K562 (cell line): Measurements from ENCODE around the gene RUNX3. TPM values are rescaled to one million over a fixed set of nuclear protein-coding genes. Genes with fewer than 3 reads are reported as not detected.

Source experiments
- ATAC-seq: fragments of 200-7000 bp; cut with Tn5 transposase; 3 replicates; pipeline ENCODE4 v1.9.1; 2020; ENCODE audit warnings: moderate library complexity
- BruUV-seq: library from RNA; stranded (reverse); fragments of 400-500 nt; replicated peaks from 2 replicates; lab custom pipeline; 2021; lab: Mats Ljungman, UMichigan
- CTCF ChIA-PET: fragments of 300-600 bp; formaldehyde crosslinking; extraction: SDS; loops from one replicate; lab custom pipeline; 2021; ENCODE audit warnings: low intra/inter-chr PET ratio; lab: Yijun Ruan, JAX
- POLR2A ChIA-PET: fragments of 300-600, 350-650 bp; sonication (Branson Sonifier 250); formaldehyde crosslinking; extraction: SDS; loops from one replicate; lab custom pipeline; 2021; ENCODE audit warnings: antibody characterized with exemption, inconsistent platforms; lab: Yijun Ruan, JAX
- DNase-seq, 4 experiments: peaks; one replicate each; pipeline versions ENCODE4 v3.0.0 to v3.0.0-alpha.2; 2011 to 2018; ENCODE audit warnings: low spot score in 3 of 4, mixed read lengths in 3 of 4; ENCODE audit errors: extremely low read depth in 1 of 4
- FAIRE-seq: peaks from 2 replicates; lab custom pipeline; 2011; peaks lifted over from hg19 to GRCh38; lab: Jason Lieb, UNC
- H2AFZ ChIP-seq: 2 replicates; pipeline ENCODE4 v1.6.0; 2011; ENCODE audit warnings: low read depth, low read length, control low read depth, inconsistent platforms
- H3K27ac ChIP-seq: fragments of 200-600 bp; 3 replicates; pipeline ENCODE4 v1.8.0; 2011; ENCODE audit warnings: low read depth, mild to moderate bottlenecking, control low read depth, inconsistent platforms, low read length, moderate library complexity, mixed read lengths; ENCODE audit errors: extremely low read depth
- H3K27me3 ChIP-seq, 2 experiments: fragments of 300-600 bp in 1 of 2; 2 replicates in 1 of 2; 3 replicates in 1 of 2; pipeline versions ENCODE4 v1.6.0 to v1.8.0; 2011; ENCODE audit warnings: inconsistent platforms in 2 of 2, low read length in 2 of 2, mild to moderate bottlenecking in 1 of 2, mixed read lengths in 1 of 2, moderate library complexity in 1 of 2; ENCODE audit not compliant: control insufficient read depth in 2 of 2, insufficient read depth in 2 of 2
- H3K36me3 ChIP-seq: fragments of 300-600 bp; 3 replicates; pipeline ENCODE4 v1.8.0; 2011; ENCODE audit warnings: mild to moderate bottlenecking, low read length, inconsistent platforms; ENCODE audit not compliant: control insufficient read depth, insufficient read depth
- H3K4me1 ChIP-seq, 2 experiments: fragments of 200-600 bp in 1 of 2; replicated peaks in 1 of 2; 2 replicates in 1 of 2; 3 replicates in 1 of 2; pipeline versions ENCODE4 v1.5.1 to v1.8.0; 2011; ENCODE audit warnings: inconsistent platforms in 2 of 2, low read length in 2 of 2, mild to moderate bottlenecking in 1 of 2, mixed read lengths in 1 of 2, moderate library complexity in 1 of 2; ENCODE audit not compliant: control insufficient read depth in 2 of 2, insufficient read depth in 2 of 2
- H3K4me2 ChIP-seq: 2 replicates; pipeline ENCODE4 v1.6.1; 2011; ENCODE audit warnings: low read length, control low read depth, inconsistent platforms, mixed read lengths; ENCODE audit not compliant: insufficient read depth
- H3K4me3 ChIP-seq: fragments of 200-600 bp; sonication (generic), shearing (Covaris generic); 2 replicates; pipeline ENCODE4 v1.5.1; 2016; ENCODE audit warnings: control low read depth, inconsistent platforms
- H3K79me2 ChIP-seq: fragments of 200-600 bp; 3 replicates; pipeline ENCODE4 v1.8.0; 2011; ENCODE audit warnings: low read length, inconsistent platforms; ENCODE audit not compliant: control insufficient read depth, insufficient read depth
- H3K9ac ChIP-seq, 2 experiments: 2 replicates each; pipeline versions ENCODE4 v1.6.0 to v1.6.1; 2011; ENCODE audit warnings: low read depth in 2 of 2, low read length in 2 of 2, control low read depth in 1 of 2, inconsistent platforms in 1 of 2, mild to moderate bottlenecking in 1 of 2, mixed read lengths in 1 of 2; ENCODE audit not compliant: insufficient read depth in 1 of 2
- H3K9me1 ChIP-seq: one replicate; pipeline ENCODE4 v1.6.0; 2011; ENCODE audit warnings: inconsistent platforms, mild to moderate bottlenecking, low read length, moderate library complexity; ENCODE audit not compliant: control insufficient read depth, insufficient read depth
- H3K9me3 ChIP-seq: replicated peaks from 2 replicates; pipeline ENCODE4 v1.5.1; 2011; ENCODE audit warnings: low read depth, low read length, inconsistent platforms; ENCODE audit not compliant: control insufficient read depth, insufficient read depth
- H4K20me1 ChIP-seq: replicated peaks from 2 replicates; pipeline ENCODE4 v1.6.1; 2011; ENCODE audit warnings: low read length, inconsistent platforms, mixed read lengths; ENCODE audit not compliant: control insufficient read depth, insufficient read depth
- MBD1 ChIP-seq: fragments of 250-450 bp; sonication (Bioruptor Pico); IDR thresholded peaks from 2 replicates; pipeline ENCODE4 v1.8.0; 2022; ENCODE audit warnings: inconsistent platforms
- MGA ChIP-seq: fragments of 450-650 bp; IDR thresholded peaks from 2 replicates; pipeline ENCODE4 v1.6.1; 2016; ENCODE audit warnings: mild to moderate bottlenecking, moderate library complexity
- MTA3 ChIP-seq: fragments of 450-650 bp; formaldehyde crosslinking; IDR thresholded peaks from 2 replicates; pipeline ENCODE4 v1.6.1; 2017; ENCODE audit warnings: mild to moderate bottlenecking, borderline replicate concordance
- NFE2L1 ChIP-seq: fragments of 450-650 bp; IDR thresholded peaks from 2 replicates; pipeline ENCODE4 v1.6.1; 2016; ENCODE audit warnings: missing genetic modification characterization, low read depth, mild to moderate bottlenecking, missing compliant biosample characterization, moderate library complexity, borderline replicate concordance
- NUFIP1 ChIP-seq: fragments of 450-650 bp; IDR thresholded peaks from 2 replicates; pipeline ENCODE4 v1.6.1; 2018; ENCODE audit not compliant: partially characterized antibody
- XRCC3 ChIP-seq: fragments of 450-650 bp; IDR thresholded peaks from 2 replicates; pipeline ENCODE4 v1.6.1; 2017; ENCODE audit warnings: mild to moderate bottlenecking, moderate library complexity
- ZNF232 ChIP-seq: sonication (generic); formaldehyde crosslinking; IDR thresholded peaks from 2 replicates; pipeline ENCODE4 v1.8.0; 2022; ENCODE audit warnings: mild to moderate bottlenecking, missing genetic modification reagents
- WGBS: fragments of 100-300 bp; shearing (Covaris generic); methylation state at CpG from one replicate; pipeline ENCODE4 v1.1.6; 2016; ENCODE audit warnings: low coverage, mixed read lengths; ENCODE audit not compliant: insufficient coverage; ENCODE audit errors: missing lambda C conversion rate; 5-methylcytosine and 5-hydroxymethylcytosine counted together
- in situ Hi-C: fragments of 300-500 bp; cut with MboI; formaldehyde crosslinking; loops from 4 replicates; pipeline ENCODE4 v1.15.0; 2018; ENCODE audit warnings: inconsistent platforms, mixed read lengths
- intact Hi-C: fragments of 100-400 bp; cut with micrococcal nuclease; formaldehyde crosslinking; loops from 2 replicates; pipeline ENCODE4 v1.14.2; 2022
- polyA plus RNA-seq, 8 experiments: library from polyadenylated mRNA; depleted of rRNA in 4 of 8; stranded (reverse) in 5 of 8; unstranded in 3 of 8; fragments of >200 nt; fragmentation: Nextera tagmentation in 2 of 8; fragmentation: Illumina TruSeq in 1 of 8; extraction: Ambion mirVana in 2 of 8; extraction: Trizol in 1 of 8; gene quantifications; 2 replicates each; pipeline versions ENCODE4 v1.2.1 to v1.2.3, GENCODE V29; 2011 to 2014; ENCODE audit warnings: inconsistent platforms in 1 of 8, missing spikeins in 1 of 8
- total RNA-seq, 7 experiments: library from RNA; depleted of rRNA in 6 of 7; stranded (reverse); fragments of >200 nt in 6 of 7; fragmentation: Illumina TruSeq in 2 of 7; extraction: Trizol in 2 of 7; gene quantifications; 2 replicates each; pipeline versions ENCODE4 v1.2.1 to v1.2.3, GENCODE V29; 2011 to 2021; ENCODE audit warnings: low replicate concordance in 1 of 7

RUNX3 gene
- total and polyA plus RNA-seq, 9 of the 15 experiments (the other 6 are each of a cell fraction or from before 2014, with no cell fraction given), result 0.01 to 0.64 (median 0.09) TPM

- no peaks in the 10 kb centered on the region for H3K36me3 ChIP-seq
- ATAC-seq, result no peak
- peaks cover 57 to 79% of the 10 kb centered on the region in 2 experiments for H3K27me3 ChIP-seq
- TF ChIP-seq MGA, result no peak
- TF ChIP-seq MTA3, result no peak
- TF ChIP-seq NUFIP1, result no peak
- no peak for TF ChIP-seq XRCC3
- TF ChIP-seq MBD1 (CRISPR knock-in tag), result no peak
- TF ChIP-seq ZNF232 (CRISPR knock-in tag), result no peak
- TF ChIP-seq NFE2L1 (tag), result no peak
- TF ChIP-seq, all 486 proteins: peak for 0
- Histone ChIP-seq H3K27ac (no peak overlapping the region), H3K4me2 (no peak overlapping the region), H3K9me3 (no peaks in the 10 kb centered on the region), H3K9me1 (no peaks in the 10 kb centered on the region), H2AFZ (no peak overlapping the region), H3K79me2 (no peaks in the 10 kb centered on the region), H4K20me1 (peaks cover 5% of the 10 kb centered on the region; the same call in 1 of the 2 replicates), H3K9ac (0 out of 4 replicates have a peak overlapping the region, but pooled peaks of 1 of the 2 experiments have one; percentile 23), H3K4me3 (no peak overlapping the region), H3K4me1 (peaks cover 0 to 7% of the 10 kb centered on the region in 2 experiments; a peak in 1 of 5 replicates)
- FAIRE-seq (no peak), DNase-seq (no peak)
- BruUV-seq, result no TSS peak
- in situ Hi-C loops, result no loop called here
- WGBS, result 1% methylated on average over 6 of the region's 6 CpGs
- POLR2A ChIA-PET, result interaction anchor here (0.6 to 0.8 kb wide), 2 partner anchors 10 to 177 kb away, joined by 3 to 4 read pairs; no protein-coding TSS in a partner anchor
- CTCF ChIA-PET, result interaction anchor here (0.6 kb wide), 1 partner anchor 72 kb away, joined by 6 read pairs; no protein-coding TSS in a partner anchor
- intact Hi-C loops, result loop anchor here (5.0 kb wide), 1 partner anchor 74 kb away; no protein-coding TSS in a partner anchor
Observed at GRCh38 chr1:24921412-24921811, 8.7 kb downstream of the RUNX3 start.
